ENCODE measurements around the gene GALNT16.

DNA sequence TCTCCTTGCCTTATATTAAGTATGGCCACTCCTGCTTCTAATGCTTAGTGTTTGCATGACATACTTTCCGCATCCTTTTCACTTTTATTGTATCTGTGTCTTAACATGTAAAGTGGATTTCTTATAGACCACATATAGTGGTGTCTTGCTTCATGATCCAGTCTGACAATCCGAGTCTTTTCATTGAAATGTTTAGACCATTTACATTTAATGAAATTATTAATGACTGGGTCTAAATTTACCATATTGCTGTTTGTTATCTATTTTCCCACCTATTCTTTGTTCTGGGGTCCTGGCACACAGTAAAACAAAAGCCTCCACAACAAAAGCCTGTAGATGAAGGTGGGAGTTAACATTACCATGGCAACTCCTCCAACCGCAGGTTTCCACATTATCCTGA is 115.2 kb downstream of the GALNT16 start:
- TF ChIP-seq, protein P1, sequence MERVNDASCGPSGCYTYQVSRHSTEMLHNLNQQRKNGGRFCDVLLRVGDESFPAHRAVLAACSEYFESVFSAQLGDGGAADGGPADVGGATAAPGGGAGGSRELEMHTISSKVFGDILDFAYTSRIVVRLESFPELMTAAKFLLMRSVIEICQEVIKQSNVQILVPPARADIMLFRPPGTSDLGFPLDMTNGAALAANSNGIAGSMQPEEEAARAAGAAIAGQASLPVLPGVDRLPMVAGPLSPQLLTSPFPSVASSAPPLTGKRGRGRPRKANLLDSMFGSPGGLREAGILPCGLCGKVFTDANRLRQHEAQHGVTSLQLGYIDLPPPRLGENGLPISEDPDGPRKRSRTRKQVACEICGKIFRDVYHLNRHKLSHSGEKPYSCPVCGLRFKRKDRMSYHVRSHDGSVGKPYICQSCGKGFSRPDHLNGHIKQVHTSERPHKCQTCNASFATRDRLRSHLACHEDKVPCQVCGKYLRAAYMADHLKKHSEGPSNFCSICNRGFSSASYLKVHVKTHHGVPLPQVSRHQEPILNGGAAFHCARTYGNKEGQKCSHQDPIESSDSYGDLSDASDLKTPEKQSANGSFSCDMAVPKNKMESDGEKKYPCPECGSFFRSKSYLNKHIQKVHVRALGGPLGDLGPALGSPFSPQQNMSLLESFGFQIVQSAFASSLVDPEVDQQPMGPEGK (CRISPR knock-in tag; IDR thresholded peaks at IDR 0.05; ENCODE audit: borderline replicate concordance), result no peak
- TF ChIP-seq ZNF70 (CRISPR knock-in tag; IDR thresholded peaks at IDR 0.05) (no peak), ZFP30 (CRISPR knock-in tag; IDR thresholded peaks at IDR 0.05) (no peak), RARB (CRISPR knock-in tag; IDR thresholded peaks at IDR 0.05) (no peak), ZFP3 (CRISPR knock-in tag; IDR thresholded peaks at IDR 0.05) (no peak), ARNTL (CRISPR knock-in tag; IDR thresholded peaks at IDR 0.05; ENCODE audit: borderline replicate concordance, low read depth) (no peak), GLIS3 (CRISPR knock-in tag; IDR thresholded peaks at IDR 0.05) (no peak), ESRRG (CRISPR knock-in tag; IDR thresholded peaks at IDR 0.05) (no peak), CSDC2 (CRISPR knock-in tag; IDR thresholded peaks at IDR 0.05) (no peak), OSR1 (CRISPR knock-in tag; IDR thresholded peaks at IDR 0.05) (no peak), ZNF8 (CRISPR knock-in tag; IDR thresholded peaks at IDR 0.05) (no peak)
- TF ChIP-seq, protein P2, sequence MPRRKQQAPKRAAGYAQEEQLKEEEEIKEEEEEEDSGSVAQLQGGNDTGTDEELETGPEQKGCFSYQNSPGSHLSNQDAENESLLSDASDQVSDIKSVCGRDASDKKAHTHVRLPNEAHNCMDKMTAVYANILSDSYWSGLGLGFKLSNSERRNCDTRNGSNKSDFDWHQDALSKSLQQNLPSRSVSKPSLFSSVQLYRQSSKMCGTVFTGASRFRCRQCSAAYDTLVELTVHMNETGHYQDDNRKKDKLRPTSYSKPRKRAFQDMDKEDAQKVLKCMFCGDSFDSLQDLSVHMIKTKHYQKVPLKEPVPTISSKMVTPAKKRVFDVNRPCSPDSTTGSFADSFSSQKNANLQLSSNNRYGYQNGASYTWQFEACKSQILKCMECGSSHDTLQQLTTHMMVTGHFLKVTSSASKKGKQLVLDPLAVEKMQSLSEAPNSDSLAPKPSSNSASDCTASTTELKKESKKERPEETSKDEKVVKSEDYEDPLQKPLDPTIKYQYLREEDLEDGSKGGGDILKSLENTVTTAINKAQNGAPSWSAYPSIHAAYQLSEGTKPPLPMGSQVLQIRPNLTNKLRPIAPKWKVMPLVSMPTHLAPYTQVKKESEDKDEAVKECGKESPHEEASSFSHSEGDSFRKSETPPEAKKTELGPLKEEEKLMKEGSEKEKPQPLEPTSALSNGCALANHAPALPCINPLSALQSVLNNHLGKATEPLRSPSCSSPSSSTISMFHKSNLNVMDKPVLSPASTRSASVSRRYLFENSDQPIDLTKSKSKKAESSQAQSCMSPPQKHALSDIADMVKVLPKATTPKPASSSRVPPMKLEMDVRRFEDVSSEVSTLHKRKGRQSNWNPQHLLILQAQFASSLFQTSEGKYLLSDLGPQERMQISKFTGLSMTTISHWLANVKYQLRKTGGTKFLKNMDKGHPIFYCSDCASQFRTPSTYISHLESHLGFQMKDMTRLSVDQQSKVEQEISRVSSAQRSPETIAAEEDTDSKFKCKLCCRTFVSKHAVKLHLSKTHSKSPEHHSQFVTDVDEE (CRISPR knock-in tag; IDR thresholded peaks at IDR 0.05), result no peak

Measured in SK-N-SH treated with all-trans-retinoic acid at 6 μM for 48 hours (cell line).